H1 (cell line): ENCODE data around the gene CALM1. TPM values are rescaled to one million over a fixed set of nuclear protein-coding genes. Genes with fewer than 3 reads are reported as not detected.

ENCODE experiments used
- BACH1 ChIP-seq: IDR thresholded peaks from 2 replicates; pipeline ENCODE4 v1.6.1; 2012; ENCODE audit warnings: low read length, improper control_type of control experiment
- CBX5 ChIP-seq: fragments of 300-800, 300-1000 bp; sonication (generic); IDR thresholded peaks from 2 replicates; pipeline ENCODE4 v1.7.1; 2016; ENCODE audit warnings: antibody characterized with exemption, low read length, low read depth
- CHD7 ChIP-seq: fragments of 300-600 bp; sonication (generic); IDR thresholded peaks from 2 replicates; pipeline ENCODE4 v1.7.1; 2012; ENCODE audit warnings: low read length, moderate library complexity, mild to moderate bottlenecking, inconsistent platforms; ENCODE audit not compliant: insufficient replicate concordance
- CTCF ChIP-seq, 3 experiments: IDR thresholded peaks; 1 replicate in 2 of 3; 2 replicates in 1 of 3; pipeline versions ENCODE4 v1.5.1 to v1.6.1; 2011; ENCODE audit warnings: low read length in 3 of 3, mild to moderate bottlenecking in 3 of 3, inconsistent platforms in 2 of 3, low read depth in 1 of 3, moderate library complexity in 1 of 3; ENCODE audit not compliant: insufficient read depth in 1 of 3; ENCODE audit errors: control extremely low read depth in 1 of 3
- GABPA ChIP-seq: IDR thresholded peaks from 2 replicates; pipeline ENCODE4 v1.6.1; 2011; ENCODE audit warnings: mild to moderate bottlenecking, low read length, moderate library complexity, borderline replicate concordance; ENCODE audit not compliant: insufficient read depth
- MAFK ChIP-seq: IDR thresholded peaks from 2 replicates; pipeline ENCODE4 v1.6.1; 2012; ENCODE audit warnings: low read depth, mild to moderate bottlenecking, improper control_type of control experiment, low read length
- SP1 ChIP-seq: IDR thresholded peaks from 2 replicates; pipeline ENCODE4 v1.6.1; 2011; ENCODE audit warnings: low read depth, low read length
- TAF7 ChIP-seq: optimal IDR thresholded peaks from 2 replicates; pipeline ENCODE3; 2011; ENCODE audit warnings: low read depth, mild to moderate bottlenecking, inconsistent platforms, low read length, moderate library complexity, borderline replicate concordance
- YY1 ChIP-seq: IDR thresholded peaks from 2 replicates; pipeline ENCODE4 v1.6.1; 2011; ENCODE audit warnings: low read depth, mild to moderate bottlenecking, low read length
- ZNF274 ChIP-seq: IDR thresholded peaks from 2 replicates; pipeline ENCODE4 v1.7.0; 2012; ENCODE audit warnings: low read length, borderline replicate concordance; ENCODE audit errors: extremely low read depth
- polyA plus RNA-seq, 7 experiments: library from polyadenylated mRNA; depleted of rRNA in 3 of 7; stranded (reverse) in 5 of 7; unstranded in 2 of 7; fragments of >200 nt in 5 of 7; fragments of 200-250 nt in 2 of 7; gene quantifications; 1 replicate in 5 of 7; 2 replicates in 1 of 7; 4 replicates in 1 of 7; pipeline versions ENCODE4 v1.2.1 to v1.2.3, GENCODE V29; 2011 to 2013; ENCODE audit warnings: missing spikeins in 2 of 7, mixed read lengths in 2 of 7
- total RNA-seq: library from RNA; stranded (reverse); fragmentation: NEBNext Ultra II Directional; extraction: Animal tissue kit (Norgen Biotek cat#: 25700); gene quantifications from 2 replicates; pipeline ENCODE4 v1.2.1, GENCODE V29; 2021

Gene CALM1
- total and polyA plus RNA-seq, 2 of the 8 experiments (the other 6 are each of a cell fraction or from before 2014, with no cell fraction given): 285 to 422 TPM

GRCh38 chr14:90440021-90440451, 43.2 kb downstream of the CALM1 start (continued):
- TF ChIP-seq CHD7: no peak
- no peak for TF ChIP-seq BACH1
- no peak for TF ChIP-seq CBX5
- no peak for TF ChIP-seq YY1
- no peak for TF ChIP-seq GABPA
- no peak for TF ChIP-seq TAF7
- no peak for TF ChIP-seq SP1
- TF ChIP-seq CTCF (IDR thresholded peaks at IDR 0.05; ENCODE audit: control extremely low read depth in 1 of 3, insufficient read depth in 1 of 3, low read depth in 1 of 3, low read length in 3 of 3): no peak
- no peak for TF ChIP-seq ZNF274
- TF ChIP-seq MAFK: no peak
